Activated CD4-positive, alpha-beta T cell treated with anti-CD3 and anti-CD28 coated beads, Interleukin-10, Interleukin-2, amounts not matched to agents 100 ng/mL and 50 ng/mL, durations not matched to agents 16 hours and 8 hours (primary cell): ENCODE data around the gene RABL2A.
"Not testable (repeated sequence)": the region's sequence is repeated elsewhere in the genome, so short reads cannot be mapped to it uniquely, and the experiment has no call there.

Source experiments
- DNase-seq: peaks from one replicate; pipeline ENCODE4 v3.0.0-alpha.2; 2020

RABL2A gene

DNA sequence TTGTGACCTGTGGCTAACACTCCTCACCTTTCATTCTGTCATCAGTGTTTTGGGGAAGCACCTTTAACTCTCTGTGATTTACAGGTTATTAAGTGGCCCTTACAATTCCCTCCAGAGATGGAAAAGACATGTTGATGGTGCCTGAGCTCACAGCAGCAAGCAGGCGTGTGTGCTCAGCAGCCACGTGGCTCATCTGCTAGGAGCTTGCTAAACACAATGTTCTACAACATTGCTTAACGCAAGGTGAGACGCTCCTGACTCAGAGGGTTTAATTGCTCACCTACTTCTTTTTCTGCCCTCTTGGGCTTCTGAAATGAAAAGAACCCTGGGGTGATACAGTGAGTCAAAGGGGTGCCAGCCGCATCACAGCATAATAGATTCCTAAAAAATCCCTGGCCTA, 6.1 kb upstream of the RABL2A start:
- DNase-seq, result not testable (repeated sequence)

DNA sequence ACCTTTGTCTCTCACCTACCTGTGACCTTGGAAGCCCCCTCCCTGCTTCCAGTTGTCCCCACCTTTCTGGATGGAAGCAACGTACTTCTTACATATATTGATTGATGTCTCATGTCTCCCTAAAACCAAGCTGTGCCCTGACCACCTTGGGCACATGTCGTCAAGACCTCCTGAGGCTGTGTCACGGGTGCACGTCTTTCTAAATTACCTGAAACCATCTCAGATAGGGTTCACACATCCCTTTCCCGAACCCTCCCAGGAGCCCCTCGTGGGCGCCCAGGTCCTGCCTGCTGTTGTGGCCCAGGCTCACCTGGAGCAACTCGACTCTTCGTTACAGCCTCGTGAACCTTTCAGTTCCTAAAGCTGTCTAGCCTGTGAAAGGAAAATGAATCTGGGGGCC, 1.2 kb upstream of the RABL2A start:
- DNase-seq, result not testable (repeated sequence)

DNA sequence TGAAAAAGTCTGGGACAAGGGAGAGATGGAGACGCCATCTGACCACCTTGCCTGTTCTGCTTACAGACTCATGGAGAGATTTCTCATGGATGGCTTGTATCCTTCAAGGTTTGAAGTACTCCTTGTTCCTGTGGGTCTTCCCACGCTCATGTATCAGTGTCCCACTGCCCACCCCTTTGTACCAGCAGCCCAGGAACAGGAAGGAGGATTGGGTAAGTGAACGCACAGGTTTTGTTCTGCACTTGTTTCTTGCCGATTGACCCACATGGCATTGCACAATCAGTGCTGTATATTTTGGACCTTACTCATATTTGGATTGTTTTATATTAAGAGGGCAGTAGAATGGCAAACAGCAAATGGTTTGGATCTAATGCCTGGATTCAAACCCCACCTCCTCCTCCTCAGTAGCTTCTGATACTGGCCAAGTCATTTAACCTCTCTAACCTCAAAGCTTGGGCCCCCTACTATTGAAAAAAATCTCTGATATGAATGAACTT, 5.8 kb downstream of the RABL2A start:
- not testable (repeated sequence) for DNase-seq

DNA sequence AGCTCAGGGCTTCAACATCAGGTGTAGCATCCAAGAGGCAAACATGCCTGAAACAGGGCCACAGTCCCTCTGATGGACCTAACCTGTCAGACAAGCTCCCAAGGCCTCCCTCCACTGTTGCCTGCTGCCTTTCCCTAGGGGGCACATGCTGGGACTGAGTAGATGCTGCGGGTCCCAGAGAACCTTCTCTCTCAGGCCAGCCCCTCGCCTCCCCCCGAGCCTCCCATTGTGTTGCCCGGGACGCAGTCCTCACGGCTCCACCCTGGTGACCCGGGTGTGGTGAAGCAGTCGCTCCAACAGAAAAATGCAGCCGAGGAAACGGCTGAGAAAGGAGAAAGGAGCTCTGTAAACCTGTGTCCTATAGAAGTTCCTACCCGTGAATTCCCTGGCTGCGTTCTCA, 8.3 kb downstream of the RABL2A start:
- not testable (repeated sequence) for DNase-seq

DNA sequence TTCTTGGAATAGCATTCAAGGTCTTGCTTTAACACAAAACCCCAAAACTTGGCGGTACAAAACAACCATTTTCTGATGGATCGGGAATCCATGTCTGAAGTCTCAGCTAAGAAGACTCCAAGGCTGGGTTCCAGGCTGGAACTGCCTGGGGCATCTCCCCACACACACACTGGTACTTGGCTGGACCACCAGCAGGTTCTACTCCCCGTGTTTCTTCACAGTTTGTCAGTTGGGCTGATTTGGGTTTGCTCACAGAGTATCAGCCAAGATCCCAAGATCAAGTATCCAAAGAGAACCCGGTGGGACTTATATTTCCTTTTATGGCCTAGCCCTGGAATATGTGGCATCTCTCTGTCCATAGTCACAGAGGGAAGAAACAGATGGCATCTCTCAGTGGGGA, 9.2 kb downstream of the RABL2A start:
- DNase-seq, result not testable (repeated sequence)

DNA sequence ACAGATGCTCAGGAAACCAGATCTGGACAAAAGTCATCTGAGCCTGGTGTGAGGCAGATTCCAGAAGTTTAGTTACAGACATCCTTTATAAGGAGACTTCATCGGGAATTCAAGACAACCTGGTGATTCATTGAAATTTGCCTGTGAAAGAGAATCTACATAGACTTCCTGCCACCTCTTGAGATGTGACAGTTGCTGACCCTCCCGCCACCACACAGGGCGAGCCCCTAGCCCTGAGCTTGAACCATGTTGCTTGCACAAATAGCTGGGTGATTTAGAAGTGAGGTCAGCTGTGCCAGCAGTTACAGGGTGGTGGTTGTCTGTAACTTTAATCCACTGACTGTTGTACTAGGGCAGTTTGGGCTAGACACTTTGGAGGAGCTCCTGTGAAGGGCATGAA, 11.0 kb downstream of the RABL2A start:
- DNase-seq, result not testable (repeated sequence)

DNA sequence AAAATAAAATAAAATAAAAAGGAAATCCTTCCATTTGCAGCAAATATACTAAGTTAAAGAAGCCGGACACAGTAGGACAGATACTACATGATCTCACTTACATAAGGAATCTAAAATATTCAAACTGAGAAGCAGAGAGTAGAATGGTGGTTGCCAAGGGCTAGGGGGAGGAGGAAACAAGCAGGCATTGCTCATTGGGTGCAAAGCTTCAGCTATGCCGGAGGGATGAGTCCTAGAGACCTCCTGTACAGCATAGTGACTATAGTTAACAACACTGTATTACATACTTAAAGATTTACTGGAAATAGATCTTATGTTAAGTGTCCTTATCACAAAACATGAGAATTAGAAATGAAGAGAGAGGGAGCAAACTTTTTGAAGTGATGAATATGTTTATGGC, 19.2 kb downstream of the RABL2A start:
- DNase-seq, result not testable (repeated sequence)

DNA sequence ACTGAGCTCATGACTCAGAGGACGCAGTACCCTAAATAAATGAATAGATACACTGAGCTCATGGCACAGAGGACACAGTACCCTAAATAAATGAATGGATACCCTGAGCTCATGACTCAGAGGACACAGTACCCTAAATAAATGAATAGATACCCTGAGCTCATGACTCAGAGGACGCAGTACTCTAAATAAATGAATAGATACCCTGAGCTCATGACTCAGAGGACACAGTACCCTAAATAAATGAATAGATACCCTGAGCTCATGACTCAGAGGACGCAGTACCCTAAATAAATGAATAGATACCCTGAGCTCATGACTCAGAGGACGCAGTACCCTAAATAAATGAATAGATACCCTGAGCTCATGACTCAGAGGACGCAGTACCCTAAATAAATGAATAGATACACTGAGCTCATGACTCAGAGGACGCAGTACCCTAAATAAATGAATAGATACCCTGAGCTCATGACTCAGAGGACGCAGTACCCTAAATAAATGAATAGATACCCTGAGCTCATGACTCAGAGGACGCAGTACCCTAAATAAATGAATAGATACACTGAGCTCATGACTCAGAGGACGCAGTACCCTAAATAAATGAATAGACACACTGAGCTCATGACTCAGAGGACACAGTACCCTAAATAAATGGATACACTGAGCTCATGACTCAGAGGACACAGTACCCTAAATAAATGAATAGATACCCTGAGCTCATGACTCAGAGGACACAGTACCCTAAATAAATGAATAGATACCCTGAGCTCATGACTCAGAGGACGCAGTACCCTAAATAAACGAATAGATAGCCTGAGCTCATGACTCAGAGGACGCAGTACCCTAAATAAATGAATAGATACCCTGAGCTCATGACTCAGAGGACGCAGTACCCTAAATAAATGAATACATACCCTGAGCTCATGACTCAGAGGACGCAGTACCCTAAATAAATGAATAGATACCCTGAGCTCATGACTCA, 24.1 kb downstream of the RABL2A start:
- not testable (repeated sequence) for DNase-seq

DNA sequence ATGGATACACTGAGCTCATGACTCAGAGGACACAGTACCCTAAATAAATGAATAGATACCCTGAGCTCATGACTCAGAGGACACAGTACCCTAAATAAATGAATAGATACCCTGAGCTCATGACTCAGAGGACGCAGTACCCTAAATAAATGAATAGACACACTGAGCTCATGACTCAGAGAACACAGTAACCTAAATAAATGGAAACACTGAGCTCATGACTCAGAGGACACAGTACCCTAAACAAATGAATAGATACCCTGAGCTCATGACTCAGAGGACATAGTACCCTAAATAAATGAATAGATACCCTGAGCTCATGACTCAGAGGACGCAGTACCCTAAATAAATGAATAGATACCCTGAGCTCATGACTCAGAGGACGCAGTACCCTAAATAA, 25.5 kb downstream of the RABL2A start:
- DNase-seq, result not testable (repeated sequence)

DNA sequence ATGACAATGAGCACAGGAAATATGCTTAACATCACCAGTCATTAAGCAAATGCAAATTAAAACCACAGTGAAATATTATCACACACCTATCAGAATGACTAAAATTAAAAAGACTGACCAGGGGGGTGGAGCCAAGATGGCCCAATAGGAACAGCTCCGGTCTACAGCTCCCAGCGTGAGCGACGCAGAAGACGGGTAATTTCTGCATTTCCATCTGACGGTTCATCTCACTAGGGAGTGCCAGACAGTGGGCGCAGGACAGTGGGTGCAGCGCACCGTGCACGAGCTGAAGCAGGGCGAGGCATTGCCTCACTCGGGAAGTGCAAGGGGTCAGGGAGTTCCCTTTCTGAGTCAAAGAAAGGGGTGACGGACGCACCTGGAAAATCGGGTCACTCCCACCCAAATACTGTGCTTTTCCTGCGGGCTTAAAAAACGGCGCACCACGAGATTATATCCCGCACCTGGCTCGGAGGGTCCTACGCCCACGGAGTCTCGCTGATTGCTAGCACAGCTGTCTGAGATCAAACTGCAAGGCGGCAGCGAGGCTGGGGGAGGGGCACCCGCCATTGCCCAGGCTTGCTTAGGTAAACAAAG, 29.1 kb downstream of the RABL2A start:
- DNase-seq, result peak; percentile 9

DNA sequence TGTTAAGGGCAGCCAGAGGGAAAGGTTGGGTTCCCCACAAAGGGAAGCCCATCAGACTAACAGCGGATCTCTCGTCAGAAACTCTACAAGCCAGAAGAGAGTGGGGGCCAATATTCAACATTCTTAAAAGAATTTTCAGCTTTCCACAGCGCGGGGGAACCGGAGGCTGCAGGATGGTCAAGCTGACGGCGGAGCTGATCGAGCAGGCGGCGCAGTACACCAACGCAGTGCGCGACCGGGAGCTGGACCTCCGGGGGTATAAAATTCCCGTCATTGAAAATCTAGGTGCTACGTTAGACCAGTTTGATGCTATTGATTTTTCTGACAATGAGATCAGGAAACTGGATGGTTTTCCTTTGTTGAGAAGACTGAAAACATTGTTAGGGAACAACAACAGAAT, 30.7 kb downstream of the RABL2A start:
- DNase-seq, result not testable (repeated sequence)

DNA sequence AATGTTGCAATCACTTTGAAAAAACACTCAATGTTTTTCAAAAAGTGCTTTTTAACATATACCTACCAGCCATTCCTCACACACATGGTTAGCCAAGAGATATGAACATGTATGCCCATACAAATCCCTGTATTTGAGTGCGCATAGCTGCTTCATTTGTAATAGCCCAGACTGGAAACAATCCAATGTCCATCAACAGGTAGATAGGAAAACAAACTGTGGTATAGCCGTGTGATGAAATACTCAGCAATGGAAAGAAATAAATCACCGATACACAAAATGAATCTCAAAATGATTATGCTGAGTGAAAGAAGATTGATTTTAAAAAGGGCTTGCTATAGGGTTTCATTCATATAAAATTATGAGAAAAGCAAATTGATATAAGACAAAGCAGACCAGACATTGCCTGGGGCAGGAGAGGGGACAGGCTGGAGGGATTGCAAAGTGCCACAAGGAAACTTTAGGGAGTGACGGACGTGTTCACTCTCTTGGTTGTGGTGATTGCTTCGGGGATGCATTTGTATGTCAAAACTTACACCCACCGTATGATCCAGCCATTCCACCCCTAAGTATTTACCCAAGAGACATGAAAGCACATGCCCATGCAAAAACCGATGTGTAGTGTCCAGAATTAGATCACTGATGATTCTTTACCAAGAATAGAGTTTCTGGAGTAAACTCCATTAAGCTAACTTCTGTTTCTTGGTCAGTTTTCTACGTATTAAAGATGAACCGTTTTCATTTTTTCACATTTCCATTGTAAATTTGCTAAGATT, 36.4 kb downstream of the RABL2A start:
- DNase-seq, result not testable (repeated sequence)

DNA sequence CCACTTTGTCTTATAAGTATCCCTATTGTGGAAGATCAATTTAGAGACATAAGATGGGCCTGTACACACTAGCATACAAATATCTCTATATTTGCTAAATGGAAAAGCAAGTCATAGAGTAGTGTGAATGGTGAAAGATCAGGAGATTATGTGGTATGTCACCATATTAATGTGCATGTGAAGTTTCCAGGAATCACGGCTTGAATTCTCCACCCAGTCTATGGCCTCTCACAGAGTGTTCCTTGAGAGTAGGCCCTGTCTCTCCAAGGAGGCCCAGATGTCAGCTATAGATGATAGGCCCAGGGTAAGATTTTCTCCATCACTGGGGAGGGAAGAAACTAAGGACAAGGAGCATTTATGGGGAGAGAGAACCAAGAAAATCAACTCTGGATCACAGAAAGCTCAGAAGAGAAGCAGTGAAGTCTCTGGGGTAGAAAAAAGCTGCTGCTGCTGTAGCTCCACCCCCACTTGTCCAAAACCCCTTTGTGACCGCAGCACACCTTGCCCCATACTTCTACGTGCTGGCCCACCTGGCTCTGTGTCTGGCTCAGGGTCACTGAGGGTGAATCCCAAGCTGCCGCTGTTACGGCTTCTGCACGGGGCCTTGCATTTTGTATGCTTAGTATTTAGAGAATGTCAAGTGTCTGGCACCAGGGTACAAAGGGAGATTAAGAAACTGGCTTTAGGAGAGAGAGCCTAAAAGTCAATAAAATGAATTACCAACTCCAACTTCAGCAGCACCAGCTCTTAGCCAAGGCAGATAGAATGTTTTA, 37.9 kb downstream of the RABL2A start:
- not testable (repeated sequence) for DNase-seq

DNA sequence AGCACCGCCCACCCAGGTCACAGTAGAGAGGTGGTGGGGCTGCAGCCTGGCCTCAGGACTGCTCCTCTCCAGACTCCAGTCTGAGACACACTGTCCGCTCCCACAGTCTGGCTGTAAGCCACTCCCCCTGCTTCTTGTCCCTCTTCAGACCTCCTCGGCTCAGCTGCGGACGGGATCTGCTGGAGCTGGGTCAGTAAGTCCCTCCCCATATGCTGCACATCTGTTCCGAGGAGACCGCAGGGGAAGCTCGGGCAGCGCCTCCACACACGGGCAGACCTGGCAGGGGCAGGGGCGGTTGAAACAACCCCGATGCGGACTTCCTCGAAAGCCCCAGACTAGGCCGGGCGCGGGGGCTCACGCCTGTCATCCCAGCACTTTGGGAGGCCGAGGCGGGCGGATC, 41.9 kb downstream of the RABL2A start:
- not testable (repeated sequence) for DNase-seq

DNA sequence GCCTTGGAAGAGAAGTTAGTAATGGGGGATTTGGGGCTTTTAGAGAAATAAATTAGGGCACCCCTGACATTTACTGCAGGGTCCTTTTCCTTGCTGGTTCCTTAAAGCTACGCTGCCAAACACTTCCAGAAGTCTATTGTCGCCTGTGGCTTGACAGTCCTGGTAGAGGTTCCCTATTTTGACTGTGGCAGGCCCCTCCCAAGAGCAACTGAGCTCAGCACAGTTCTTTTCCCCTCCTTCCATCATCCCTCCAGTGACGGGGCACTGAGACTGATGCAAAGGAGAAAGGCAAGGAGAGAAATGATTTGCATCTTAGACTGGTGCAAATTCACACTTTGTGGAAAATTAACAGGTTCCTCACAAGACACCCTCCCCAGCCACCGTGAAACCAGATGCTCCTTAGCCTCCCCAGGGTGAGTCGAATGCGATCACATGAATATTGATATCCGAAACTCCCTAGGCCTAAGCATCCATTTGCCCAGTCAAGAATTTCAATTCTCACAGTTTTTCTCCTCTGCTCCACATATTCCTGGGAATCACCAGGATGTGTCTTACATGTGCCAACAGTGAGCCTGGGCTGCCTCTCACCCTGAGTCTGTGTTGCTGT, 45.4 kb downstream of the RABL2A start:
- DNase-seq, result no peak

DNA sequence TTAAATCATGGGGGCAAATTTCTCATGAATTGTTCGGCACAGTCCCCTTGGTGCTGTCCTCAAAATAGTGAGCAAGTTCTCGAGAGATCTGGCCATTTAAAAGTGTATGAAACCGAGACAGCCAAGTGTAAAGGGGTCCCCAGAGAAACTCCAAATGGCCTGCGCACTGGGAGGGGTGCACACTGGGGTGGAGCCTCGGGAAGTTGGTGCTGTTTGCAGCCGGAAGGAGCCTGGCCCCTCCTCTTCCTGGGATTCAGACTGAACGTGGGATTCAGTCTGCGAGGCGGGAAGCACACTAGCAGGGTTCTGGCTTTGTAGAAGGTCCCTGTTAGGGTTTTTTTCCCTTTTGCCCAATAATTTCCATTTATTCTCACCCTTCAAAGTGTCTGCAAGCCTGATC, 48.8 kb downstream of the RABL2A start:
- no peak for DNase-seq

DNA sequence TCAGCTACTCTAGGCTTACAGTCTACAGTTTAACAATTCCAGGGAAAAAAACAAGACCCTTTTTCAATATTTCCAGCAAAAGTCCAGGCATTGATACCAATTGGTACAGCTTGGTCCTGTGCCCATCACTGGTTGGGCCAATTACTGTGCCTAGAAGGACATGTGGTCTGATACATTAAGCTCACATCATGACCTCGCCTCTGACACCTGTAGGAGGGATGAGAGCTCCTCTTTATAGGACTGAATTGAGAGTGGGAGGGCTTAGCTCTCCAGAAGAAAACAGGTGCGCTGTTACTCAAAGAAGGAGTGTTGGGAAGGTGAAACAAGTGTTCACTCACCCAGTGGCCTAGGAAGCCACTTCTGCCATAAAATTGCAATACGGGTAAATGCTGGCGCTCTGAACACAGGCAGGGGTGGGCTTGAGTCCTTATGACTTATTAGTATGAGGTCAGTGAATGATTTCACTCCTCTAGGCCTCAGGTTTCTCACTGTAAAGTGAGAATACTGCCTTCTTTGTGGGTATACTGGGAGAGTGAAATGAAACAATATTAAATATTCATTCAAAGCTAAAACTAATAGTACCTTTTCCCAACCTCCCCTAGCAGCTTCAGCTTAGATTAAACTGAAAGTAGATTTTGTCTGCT, 49.7 kb downstream of the RABL2A start:
- no peak for DNase-seq

DNA sequence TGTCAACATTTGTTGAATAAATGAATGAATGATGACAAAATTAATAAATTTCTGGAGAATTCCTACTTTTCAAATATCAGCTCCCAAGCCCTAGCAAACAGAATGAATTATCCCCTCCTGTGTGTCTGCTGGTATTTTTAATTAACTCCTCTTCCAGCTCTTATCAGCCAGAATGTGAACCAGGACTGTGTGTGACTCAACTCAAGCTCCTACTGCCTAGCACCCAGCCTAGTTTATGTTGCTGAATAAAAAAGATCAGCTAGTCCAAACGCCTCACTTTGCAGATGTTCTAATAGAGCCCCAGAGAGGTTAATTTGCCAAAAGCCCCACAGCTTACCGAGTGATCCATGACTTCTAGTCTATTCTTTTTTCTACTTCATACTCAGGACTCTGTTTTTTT, 50.3 kb downstream of the RABL2A start:
- DNase-seq, result no peak

DNA sequence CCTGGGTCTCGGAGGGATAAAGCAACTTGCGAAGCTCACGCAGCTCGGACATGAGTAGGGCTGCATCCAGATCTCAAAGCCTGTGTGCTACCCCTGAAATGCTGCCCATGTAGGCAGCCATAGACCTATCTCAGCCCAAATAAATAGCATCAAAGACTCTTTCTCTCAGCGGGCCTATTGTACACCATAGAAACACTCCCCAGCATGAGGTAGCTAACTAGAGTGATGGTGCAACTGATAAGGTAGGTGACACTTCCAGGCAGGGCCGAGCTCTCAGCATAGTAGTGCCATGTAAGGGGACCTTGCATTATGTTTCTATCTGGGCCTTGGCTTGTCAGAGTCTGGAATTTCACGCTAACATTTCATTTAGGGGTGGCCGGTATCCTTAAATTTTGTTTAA, 52.4 kb downstream of the RABL2A start:
- no peak for DNase-seq

DNA sequence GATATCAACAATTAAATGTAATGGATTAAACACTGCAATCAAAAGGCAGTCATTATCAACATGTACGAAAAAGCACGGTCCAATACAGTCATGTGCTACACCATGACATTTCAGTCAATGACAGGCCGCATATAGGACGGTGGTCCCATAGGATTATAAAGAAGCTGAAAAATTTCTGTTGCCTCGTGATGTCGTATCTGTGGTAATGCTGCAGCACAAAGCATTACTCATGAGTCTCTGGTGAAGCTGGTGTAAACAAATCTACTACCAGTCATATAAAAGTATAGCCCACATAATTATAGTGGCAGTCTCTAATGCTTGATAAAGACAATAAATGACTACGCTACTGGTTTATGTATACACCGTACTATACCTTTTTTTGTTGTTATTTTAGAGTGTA, 58.4 kb downstream of the RABL2A start:
- DNase-seq, result no peak

DNA sequence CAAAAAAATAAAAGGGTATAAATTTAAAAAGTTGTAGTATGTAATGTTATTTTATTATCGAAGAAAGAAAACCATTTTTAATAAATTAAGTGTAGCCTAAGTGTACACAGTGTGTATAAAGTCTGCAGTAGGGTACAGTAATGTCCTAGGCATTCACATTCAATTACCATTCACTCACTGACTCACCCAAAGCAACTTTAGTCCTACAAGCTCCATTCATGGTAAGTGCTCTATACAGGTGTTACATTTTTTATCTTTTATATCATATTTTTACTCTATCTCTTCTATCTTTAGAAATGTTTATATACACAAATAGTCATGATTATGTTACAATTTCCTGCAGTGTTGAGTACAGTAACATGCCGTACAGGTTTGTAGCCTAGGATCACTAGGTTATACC, 59.5 kb downstream of the RABL2A start:
- no peak for DNase-seq
